GM19438 (cell line): Measurements from ENCODE around the gene ATP2B2.

ENCODE experiments used
- ATAC-seq: cut with Tn5 transposase; IDR thresholded peaks from one replicate; pipeline ENCODE4 v1.9.1; 2021; ENCODE audit warnings: low read depth; ENCODE audit not compliant: unreplicated experiment

Gene ATP2B2

GRCh38 chr3:10373686-10374261 lies 131.6 kb downstream of the ATP2B2 start:
- ATAC-seq = no peak

- ATAC-seq = no peak
These were observed 133.6 kb downstream of the ATP2B2 start for GRCh38 chr3:10371789-10372188.

GRCh38 chr3:10371167-10371566 lies 134.2 kb downstream of the ATP2B2 start:
- no peak for ATAC-seq

- ATAC-seq = no peak
These were observed 135.0 kb downstream of the ATP2B2 start for GRCh38 chr3:10370429-10370828.

- ATAC-seq = no peak
These were observed 136.9 kb downstream of the ATP2B2 start for GRCh38 chr3:10368512-10368911.

GRCh38 chr3:10367506-10367905 lies 137.9 kb downstream of the ATP2B2 start:
- no peak for ATAC-seq

- ATAC-seq = no peak
These were observed 138.7 kb downstream of the ATP2B2 start for GRCh38 chr3:10366651-10367101.

GRCh38 chr3:10365791-10366190 lies 139.6 kb downstream of the ATP2B2 start:
- no peak for ATAC-seq

- no peak for ATAC-seq
These were observed 140.1 kb downstream of the ATP2B2 start for GRCh38 chr3:10365316-10365715.

GRCh38 chr3:10364806-10365205 lies 140.6 kb downstream of the ATP2B2 start:
- no peak for ATAC-seq

- ATAC-seq = no peak
These were observed 141.5 kb downstream of the ATP2B2 start for GRCh38 chr3:10363935-10364334.

GRCh38 chr3:10361375-10361774 lies 144.0 kb downstream of the ATP2B2 start:
- ATAC-seq = no peak

- ATAC-seq = no peak
These were observed 144.9 kb downstream of the ATP2B2 start for GRCh38 chr3:10360478-10360877.

- ATAC-seq = no peak
These were observed 145.6 kb downstream of the ATP2B2 start for GRCh38 chr3:10359761-10360161.

GRCh38 chr3:10358309-10358980 lies 146.9 kb downstream of the ATP2B2 start:
- ATAC-seq = no peak

GRCh38 chr3:10357592-10358308 lies 147.6 kb downstream of the ATP2B2 start:
- no peak for ATAC-seq

GRCh38 chr3:10357095-10357494 lies 148.3 kb downstream of the ATP2B2 start:
- no peak for ATAC-seq

- no peak for ATAC-seq
These were observed 148.9 kb downstream of the ATP2B2 start for GRCh38 chr3:10356461-10356981.

- ATAC-seq = no peak
These were observed 150.9 kb downstream of the ATP2B2 start for GRCh38 chr3:10354361-10355015.

- ATAC-seq = no peak
These were observed 151.6 kb downstream of the ATP2B2 start for GRCh38 chr3:10353661-10354360.
